ENCODE results near the gene PTPRN2.
"Not testable (repeated sequence)": the region's sequence is repeated elsewhere in the genome, so short reads cannot be mapped to it uniquely, and the experiment has no call there.

PTPRN2 gene

DNA sequence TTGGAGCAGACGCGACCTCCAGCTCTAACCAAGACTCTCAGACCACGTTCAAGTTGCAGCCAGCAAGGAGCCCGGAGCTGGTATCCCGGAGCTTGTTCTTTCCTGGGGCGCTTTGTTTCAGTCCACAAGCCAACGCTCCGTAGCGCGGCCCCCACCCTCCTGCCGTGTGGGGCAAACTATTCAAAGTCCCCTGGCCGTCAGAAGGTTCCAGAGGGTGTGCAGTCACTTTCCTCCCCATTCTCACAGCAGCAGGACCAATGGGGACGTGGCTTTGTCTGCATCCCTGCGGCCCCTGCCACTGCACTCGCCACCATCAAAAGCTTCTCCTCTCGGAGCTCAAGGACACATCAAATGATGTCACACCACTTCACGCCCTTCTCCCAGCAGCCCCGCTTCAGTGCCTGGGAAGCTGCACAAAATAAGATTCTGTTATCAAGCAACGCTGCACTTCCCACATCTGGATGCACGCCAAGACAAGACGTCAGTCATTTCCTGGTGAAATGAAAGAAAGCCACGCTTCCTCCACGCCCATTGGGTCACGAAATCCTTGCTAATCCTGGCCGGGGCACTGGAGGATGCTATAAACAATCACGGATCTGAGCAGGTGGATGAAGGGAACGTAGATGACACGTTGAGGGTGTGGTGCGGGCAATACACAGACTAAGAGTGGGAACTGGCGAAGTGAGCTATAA, 348.2 kb downstream of the PTPRN2 start:
- DNase-seq: no peak

DNA sequence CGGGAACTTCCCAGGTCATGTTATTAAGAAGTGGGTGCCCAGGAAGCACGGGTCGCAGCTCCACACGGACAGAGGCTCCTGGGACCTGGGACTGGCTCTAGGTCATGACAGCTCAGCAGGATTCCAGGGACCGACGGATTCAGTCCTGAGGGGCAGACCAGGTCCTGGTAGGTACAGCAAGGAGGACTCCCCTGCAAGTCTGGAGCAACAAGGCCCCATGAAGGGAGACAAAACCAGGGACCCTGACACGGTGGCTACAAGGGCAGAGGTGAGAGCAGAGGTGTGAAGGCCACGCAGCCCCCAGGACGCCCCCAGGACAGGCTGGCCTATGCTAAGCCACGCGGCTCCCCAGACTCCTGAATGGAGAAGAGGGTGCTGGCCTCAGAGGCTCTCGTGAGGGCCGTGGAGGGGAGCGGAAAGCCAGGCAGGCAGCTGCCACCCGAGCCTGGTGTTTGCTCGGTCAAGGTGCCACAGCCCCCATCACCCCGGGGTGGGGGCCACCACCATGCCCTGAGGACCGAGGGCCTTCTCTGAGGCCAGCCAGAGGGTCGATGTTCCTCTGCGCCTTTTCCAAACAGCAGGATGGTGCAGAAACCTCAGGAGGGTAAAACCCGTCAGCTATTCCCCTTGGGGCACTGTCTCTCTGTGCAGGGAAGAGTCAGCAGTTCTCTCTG, 348.9 kb downstream of the PTPRN2 start:
- DNase-seq: no peak

- no peak for DNase-seq
These were observed 349.8 kb downstream of the PTPRN2 start for GRCh38 chr7:158237672-158238335.

DNA sequence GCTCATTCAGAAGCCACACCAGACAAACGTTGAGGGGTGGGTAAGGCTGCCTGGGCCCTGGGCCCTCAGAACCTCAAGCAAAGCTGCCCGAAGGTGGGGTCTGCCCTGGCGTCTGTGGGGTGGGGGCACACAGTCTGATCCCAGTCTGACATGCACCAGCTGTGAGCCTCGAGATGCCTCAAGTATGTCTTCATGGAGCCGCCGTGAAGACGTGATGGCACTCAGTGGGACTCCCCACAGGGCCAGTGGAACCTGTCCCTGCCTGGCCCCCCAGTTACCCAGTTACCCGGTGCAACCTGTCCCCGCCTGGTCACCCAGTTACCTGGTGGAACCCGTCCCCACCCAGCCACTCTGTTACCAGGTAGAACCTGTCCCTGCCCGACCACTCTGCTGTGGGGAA, 351.2 kb downstream of the PTPRN2 start:
- no peak for DNase-seq

- DNase-seq: no peak
These were observed 351.8 kb downstream of the PTPRN2 start for GRCh38 chr7:158235862-158236261.

DNA sequence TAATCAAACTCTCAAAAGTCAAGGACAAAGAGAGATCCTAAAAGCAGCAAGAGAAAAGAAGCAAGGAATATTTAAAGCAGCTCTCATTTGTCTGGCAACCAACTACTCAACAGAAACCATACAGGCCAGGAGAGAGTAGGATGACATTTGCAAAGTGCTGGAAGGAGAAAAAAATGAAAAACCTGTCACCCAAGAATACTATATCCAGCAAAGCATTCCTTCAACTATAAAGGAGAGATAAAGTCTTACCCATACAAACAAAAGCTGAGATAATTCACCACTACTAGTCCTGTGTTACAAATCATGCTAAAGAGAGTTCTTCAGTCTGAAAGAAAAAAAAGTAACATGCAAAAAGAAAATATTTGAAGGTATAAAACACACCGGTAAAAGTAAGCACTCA, 357.7 kb downstream of the PTPRN2 start:
- DNase-seq: no peak

DNA sequence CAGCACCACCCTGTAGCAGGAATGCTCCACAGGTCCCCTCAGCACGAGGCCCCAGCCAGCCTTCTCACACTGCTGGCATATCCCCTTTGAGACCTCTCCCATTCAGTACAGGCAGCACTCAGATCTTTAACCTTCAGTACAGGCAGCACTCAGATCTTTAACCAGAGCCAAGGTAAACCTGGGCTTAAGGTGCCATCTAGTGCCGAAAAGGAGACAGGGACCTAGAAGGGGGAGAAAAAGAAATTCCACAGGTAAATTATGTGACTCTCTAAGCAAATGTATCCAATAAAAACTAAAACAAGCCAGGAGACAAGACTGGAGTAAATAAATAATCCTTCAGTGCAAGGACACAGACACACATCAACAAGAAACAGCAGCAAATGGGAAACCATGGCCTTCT, 358.6 kb downstream of the PTPRN2 start:
- no peak for DNase-seq

GRCh38 chr7:158228131-158228530, 359.5 kb downstream of the PTPRN2 start:
- DNase-seq: no peak

- no peak for DNase-seq
These were observed 360.2 kb downstream of the PTPRN2 start for GRCh38 chr7:158227258-158227984.

DNA sequence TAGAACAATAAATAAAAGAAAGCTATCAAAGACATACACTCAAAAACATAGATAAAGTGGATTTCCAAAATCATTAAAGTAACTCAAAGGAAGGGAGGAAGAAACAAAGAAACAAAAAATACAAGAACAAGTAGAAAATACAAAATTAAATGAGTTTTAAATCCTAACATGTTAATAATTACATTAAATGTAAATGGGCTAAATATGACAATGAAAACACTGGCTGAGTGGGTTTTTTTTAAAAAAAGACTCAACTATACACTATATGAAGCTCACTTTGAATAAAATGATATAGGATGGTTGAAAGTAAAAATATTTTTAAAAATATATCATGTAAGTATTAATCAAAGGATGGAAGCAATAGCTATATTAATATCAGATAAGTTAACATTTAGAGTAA, 371.4 kb downstream of the PTPRN2 start:
- DNase-seq: no peak

DNA sequence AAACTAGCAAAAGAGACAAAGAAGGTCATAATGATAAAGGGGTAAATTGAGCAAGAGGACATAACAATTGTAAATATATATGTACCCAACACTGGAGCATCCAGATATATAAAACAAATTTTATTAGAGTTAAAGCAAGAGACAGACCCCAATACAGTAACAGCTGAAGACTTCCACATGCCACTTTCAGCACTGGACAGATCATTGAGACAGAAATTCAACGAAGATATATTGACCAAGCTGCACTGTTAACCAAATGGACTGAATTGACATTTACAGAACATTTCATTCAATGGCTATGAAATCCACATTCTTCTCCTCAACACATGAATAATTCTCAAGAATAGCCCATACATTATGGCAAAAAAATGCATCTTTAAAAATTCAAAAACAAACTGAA, 378.2 kb downstream of the PTPRN2 start:
- DNase-seq: no peak

DNA sequence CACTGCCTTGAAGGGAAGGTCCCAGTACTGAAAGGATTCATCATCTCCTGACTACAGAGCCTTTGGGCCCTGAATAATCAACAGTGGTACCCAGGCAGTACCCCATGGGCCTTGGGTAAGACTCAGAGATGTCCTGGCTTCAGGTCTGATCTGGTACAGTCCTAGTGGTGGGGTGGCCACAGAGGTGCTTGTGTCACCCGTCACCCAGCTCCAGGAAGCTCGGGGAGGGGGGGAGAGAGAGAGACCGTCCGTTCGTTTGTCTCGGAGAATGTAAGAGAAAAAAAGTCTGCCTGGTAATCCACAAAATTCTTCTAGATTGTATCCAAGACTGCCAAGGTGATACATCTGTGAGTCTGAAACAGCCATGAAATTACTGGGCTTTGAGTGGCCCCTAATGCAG, 381.3 kb downstream of the PTPRN2 start:
- no peak for DNase-seq

DNA sequence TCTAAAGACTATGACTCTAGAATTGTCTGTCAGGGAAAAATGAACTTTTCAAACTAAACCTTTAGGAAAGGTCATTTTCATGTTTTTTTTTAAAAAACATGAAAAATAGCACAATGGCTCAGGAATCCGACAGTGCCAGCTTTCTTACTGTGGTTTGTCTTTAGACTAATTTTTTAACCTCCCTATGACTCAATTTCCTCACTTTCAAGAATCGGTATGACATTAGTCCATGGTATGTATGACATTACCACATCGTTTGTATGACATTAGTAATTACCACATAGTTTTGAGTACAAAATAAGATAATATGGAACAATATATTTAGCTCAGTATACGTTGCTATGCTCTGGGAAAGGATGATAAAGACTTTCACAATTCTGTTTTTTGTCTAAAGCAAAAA, 383.2 kb downstream of the PTPRN2 start:
- DNase-seq: no peak

DNA sequence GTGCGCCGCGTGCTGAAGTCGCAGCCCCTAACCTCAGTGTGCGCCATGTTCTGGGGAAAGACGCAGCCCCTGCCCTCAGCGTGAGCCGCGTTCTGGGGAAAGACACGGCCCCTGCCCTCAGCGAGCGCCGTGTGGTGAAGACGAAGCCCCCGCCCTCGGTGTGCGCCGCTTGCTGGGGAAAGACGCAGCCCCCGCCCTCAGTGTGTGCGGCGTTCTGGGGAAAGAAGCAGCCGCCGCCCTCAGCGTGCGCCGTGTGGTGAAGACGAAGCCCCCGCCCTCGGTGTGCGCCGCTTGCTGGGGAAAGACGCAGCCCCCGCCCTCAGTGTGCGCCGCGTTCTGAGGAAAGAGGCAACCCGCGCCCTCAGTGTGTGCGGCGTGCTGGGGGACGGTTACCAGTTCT, 383.7 kb downstream of the PTPRN2 start:
- not testable (repeated sequence) for DNase-seq

GRCh38 chr7:158194365-158194900, 393.2 kb downstream of the PTPRN2 start:
- no peak for DNase-seq

DNA sequence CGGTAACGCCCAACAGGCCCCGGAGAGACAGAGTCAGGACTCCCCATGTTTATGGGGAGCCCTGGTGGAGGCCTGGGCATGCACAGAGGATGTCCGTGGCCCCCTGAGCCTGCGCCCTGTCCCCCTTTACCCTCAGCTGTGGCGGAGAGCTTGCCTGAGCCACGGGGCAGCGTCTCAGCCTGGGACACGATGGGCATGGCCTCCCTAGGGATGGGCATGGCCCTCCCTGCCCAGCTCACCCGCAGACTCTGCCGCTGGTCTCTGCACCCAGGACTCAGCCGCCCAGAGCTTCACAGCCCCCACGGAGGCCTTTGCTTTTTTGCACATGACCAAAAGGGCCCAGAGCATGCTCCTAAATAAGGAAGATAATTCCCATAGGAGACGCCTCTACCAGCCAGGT, 394.2 kb downstream of the PTPRN2 start:
- DNase-seq: no peak

DNA sequence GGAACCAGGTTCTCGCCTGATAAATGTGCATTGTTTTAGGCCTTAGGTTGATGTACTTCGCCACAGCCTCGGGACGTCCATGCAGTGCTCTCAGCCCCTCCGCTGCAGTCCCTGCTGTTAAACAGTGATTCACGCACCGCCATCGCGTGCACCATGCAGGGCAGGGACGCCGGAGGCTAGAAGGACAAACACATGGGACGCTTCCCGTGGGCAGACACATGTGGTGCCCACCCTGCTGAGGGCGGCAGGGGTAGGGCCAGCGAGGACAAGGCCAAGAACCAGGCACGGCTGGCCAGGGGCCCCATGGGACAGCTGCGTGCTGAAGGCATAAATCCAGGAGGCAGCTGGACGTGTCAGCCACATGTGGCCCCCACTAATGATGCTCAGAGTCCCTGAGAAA, 394.7 kb downstream of the PTPRN2 start:
- DNase-seq: no peak

DNA sequence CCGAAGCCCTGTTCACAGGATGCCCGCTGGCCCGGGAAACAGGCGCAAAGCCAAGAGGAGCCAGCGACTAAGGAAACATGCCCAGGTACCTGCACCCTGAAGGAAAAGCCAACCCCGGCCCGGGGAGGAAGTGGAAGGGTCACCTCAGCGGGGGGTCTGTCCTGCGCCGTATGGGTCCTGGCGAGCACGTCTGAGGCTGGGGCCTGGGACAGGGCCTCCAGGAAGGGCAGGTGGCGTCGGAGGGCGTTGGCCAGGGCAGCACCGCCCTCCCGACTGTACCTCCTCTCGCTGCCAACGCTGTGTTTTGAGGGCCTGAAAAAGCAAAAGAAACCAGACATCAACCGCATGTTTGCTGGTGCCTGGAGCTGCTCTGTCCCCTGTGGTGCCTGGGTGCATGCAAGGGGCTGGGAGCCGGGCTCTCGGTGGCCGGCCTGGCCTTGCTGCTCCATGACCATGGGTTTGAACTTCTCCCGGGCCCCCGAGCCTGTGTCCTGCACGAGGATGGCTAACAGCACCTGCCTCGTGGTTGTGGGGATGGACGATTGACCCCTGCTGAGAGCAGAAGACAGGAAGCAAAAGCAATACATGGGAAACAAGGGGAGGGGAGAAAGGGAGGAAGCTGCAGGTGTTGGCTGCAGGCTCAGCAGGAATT, 395.3 kb downstream of the PTPRN2 start:
- no peak for DNase-seq

DNA sequence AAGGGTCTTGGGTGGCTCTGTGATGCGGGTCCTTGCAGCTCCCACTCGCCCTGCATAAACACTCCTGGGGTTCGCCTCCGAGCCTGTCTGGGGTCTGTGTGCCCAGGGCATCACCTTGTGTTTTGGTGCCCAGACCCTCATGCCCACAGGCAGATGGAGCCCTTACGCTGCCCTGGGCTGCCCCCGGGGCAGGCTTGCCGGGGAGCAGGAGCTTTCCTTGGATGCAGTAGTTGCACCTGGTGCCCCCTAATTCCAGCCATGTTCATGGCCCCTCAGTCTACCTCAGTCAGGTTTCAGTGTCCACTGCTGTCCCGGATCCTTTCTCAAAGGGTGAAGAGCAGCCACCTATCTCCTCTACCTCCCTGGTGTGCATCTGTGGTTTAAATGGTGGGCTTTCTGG, 396.0 kb downstream of the PTPRN2 start:
- no peak for DNase-seq

- DNase-seq: no peak
These were observed 396.9 kb downstream of the PTPRN2 start for GRCh38 chr7:158190756-158191155.

GRCh38 chr7:158188676-158189075, 398.9 kb downstream of the PTPRN2 start:
- no peak for DNase-seq

DNA sequence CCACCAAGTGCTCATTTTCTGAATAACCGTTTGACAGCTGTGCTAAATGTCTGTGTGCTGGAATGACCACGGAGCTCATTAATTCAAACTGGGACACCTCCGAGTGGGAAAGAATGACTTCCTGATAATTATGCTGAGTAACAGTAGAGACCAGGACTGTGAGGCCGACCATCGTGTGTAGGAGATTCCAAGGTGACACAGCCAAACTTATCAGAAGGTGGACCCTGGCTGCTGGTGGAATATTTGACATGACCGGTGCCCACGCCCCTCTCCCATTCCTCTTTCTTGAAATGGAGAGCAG, 400.0 kb downstream of the PTPRN2 start:
- DNase-seq: no peak
